NOMO-1 treated with DMSO at 0.1 percent for 48 hours (cell line): Measurements from ENCODE around the gene GINS1.
"Not testable (repeated sequence)": the region's sequence is repeated elsewhere in the genome, so short reads cannot be mapped to it uniquely, and the experiment has no call there.

Experiments
- DNase-seq: peaks from one replicate; lab custom pipeline; 2025; ENCODE audit not compliant: unreplicated experiment; lab: John Stamatoyannopoulos, UW

Gene GINS1

GRCh38 chr20:25473297-25473696 lies 65.8 kb downstream of the GINS1 start:
- DNase-seq, result not testable (repeated sequence)

DNA sequence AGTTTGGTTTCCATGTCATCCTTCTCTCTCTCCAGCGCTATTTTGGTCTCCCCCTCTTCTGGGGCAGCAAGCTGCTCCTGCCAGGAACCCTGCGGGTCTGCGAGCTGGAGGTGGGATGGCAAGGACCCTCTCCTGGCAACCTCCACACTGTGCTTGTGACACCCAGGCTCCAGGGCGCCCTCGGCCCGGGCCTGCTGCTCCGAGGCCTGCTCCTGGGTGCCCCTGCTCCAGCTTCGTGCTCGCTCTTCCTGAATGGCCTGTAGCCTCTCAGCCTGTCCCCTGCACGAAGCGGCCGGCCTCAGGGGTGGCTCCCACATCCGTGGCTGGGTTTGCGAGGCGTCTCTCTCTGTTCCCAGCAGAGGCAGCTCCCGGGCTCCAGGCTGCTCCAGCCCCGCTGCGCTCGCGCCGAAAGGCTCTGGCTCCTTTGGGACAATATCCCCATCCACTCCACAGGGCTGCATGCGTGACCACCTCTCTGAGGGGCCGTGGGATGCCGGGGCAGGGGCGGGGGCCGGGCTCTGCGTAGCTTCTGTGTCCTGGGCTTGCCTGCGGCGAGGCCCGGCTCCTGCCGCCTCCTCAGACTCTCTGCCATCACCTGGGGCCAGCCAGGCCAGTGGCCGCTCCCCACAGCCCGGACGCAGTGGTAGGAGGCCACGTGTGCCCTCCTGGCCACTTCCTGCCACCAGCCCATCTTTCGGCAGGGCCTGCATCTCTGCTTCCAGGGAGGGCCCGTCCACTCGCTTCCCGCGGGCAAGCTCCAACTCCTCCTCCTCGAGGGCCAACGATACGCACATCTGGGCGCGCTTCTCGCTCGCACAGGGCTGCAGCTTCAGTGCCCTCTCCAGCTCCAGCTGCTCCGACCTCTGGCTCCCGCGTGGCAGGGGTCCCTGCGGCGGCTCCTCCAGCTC lies 68.9 kb downstream of the GINS1 start:
- DNase-seq, result no peak

GRCh38 chr20:25477014-25477882 lies 69.8 kb downstream of the GINS1 start:
- DNase-seq, result no peak

DNA sequence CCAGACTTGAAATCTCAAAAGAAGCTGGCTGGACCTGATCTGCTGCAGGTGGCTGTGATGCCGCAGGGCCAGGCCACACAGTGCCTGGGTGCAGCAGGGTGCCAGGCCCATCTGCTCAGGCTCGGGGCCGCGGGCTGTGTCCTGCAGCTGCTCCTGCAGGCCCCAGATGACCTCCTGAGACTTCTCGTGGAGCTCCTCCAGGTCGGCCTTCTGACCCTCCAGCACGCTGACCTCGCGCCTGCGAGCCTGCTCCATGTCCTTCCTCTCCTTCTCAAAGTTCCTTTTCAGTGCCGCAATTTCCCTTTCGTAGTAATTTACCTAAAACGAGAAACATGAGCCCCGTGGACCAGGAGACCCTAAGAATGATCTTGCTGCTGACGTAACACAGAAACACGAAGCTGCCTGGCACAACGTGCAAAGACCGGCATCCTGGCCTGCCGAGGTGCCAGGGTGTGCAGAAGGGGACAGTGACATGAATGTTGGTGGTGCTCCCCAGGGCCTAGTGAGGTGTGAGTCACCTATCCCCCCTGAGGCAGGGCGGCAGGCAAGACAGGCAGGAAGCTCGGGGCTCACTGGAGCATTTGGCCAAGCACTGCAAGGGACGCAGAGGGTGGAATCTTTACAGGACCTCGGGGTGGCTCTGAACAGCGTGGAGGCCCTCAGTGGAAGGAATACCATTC lies 71.6 kb downstream of the GINS1 start:
- no peak for DNase-seq

- DNase-seq, result no peak
Observed at GRCh38 chr20:25479638-25480037, 72.2 kb downstream of the GINS1 start.

- DNase-seq, result no peak
Observed at GRCh38 chr20:25480156-25480555, 72.7 kb downstream of the GINS1 start.

DNA sequence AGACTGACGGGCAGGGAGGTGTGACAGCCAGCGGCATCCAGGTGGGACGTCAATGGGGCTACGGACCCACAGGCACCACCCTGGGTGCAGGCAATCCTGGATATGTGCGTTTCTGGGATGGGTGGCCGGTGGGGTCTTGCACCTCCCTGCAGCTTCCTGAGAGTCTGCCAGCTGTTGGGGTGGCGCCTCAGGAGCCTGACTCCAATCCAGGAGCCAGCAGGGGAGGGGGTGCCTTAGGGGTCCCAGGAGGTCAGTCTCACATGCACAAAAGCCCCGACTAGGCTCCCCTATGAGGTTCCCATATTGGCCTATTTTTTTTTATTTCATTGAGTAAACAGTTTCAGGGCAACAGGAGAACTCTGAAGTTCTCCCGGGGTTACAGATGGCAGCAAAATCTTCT lies 73.3 kb downstream of the GINS1 start:
- DNase-seq, result no peak

DNA sequence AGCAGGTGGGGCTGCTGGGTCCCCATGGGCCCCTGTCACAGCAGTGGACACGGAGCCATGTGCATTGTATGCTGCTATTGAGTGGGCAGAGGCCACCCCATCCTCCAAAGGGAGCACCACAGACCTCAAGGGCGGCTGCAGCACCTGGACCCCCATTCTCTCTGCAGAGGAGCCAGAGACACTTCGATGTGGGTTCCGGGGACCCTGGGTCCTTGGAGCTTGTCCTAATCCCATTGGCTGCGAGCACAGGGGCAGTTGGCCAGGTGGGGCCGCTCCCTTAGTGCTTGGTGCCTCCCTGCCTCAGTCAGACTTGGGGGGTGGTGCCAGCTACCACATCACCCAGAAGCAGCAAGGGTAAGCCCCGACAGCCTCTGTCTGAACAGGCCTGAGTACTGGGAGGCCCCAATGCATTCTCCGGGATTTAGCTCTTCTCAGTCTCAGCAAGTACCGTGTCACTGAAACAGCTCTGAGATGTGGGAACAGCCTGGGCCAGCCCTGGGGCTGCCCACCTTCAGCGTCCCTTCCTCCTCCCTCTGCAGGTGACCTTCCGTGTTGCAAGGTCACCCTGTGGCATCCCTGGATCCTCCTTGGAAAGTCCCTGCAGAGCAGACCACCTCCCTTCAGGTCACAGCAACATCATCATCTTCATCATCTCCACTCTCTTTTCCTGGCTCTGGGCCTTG lies 73.9 kb downstream of the GINS1 start:
- no peak for DNase-seq

DNA sequence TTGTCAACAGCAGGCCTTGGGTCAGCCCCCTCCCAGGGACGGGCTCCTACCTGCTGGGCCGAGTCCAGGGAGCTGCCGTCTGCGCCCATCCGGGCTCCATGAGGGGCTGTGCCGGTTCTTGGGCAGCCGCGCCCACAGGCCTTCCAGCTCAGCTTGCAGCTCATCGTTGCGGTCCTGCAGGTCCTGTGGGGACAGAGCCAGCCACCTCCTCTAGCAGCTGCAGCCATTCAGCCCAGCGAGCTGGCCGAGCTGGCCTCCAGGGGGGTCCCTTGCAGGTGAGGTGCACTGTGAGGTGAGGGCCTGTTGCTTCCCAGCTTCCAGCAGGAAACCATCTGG lies 74.4 kb downstream of the GINS1 start:
- no peak for DNase-seq

- no peak for DNase-seq
Observed at GRCh38 chr20:25483431-25484132, 76.1 kb downstream of the GINS1 start.

- DNase-seq, result no peak
Observed at GRCh38 chr20:25484224-25484846, 76.9 kb downstream of the GINS1 start.

DNA sequence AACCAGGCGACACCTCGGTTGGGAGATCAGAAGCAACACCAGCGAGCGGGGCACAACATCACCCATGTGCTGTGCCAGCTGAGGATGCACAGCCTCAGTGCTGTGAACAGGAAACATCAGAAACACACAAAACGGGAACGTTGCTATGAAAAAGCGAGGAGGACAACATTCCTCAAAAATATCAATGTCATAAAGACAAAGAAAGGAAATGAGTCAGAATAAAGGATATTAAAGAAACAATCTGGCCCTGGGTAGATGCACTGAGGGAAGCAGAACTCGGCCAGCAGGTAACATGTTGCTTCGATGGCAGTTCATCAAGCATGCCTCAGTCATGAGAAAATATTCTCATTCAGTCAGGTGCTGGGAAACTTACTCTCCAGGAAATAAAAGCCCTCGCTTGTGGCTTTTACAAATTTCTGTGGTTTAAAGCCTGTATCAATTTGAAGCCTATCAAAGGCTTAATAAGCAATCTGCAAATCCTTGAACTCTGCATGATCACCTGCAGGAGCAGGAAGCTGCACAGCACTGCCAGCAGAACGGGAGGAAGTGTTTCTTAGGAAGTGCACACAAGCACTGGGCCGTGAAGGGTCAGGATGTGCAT lies 77.5 kb downstream of the GINS1 start:
- DNase-seq, result no peak

DNA sequence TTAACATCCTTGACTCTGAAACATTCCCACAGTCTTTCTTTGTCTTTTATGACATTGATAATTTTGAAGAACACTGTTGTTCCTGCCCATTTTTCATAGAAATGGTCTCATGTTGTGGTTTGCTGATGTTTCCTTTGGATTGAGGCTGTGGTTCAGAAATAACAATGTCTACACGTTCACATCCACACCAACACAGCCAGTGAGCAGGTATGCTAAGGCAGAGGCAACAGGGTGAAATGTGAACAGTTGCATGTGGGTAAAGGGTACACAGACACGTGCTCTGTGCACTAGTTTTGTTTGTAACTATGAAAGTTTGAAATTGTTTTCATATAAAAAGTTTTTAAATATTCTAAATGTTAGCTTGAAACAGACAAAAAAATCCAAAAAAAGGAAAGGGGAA lies 78.4 kb downstream of the GINS1 start:
- no peak for DNase-seq

DNA sequence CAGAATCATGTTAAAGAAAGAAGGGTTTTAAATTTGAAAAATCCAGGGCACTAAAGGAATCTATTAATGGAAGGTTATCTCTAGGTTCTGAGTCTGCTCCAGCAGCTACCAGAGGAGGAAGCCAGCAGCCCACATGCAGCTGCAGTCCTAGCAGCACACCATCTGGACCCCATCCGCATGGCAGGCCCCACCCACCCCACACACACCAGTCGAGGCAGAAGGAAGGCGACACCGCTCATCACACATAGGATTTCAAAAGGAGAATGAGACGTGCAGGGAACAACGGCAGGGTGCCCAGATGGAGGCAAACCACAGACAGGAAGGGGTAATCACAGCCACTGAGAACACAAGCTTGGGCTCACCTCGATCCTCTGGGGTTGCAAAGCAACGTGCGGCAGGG lies 78.9 kb downstream of the GINS1 start:
- DNase-seq, result no peak

DNA sequence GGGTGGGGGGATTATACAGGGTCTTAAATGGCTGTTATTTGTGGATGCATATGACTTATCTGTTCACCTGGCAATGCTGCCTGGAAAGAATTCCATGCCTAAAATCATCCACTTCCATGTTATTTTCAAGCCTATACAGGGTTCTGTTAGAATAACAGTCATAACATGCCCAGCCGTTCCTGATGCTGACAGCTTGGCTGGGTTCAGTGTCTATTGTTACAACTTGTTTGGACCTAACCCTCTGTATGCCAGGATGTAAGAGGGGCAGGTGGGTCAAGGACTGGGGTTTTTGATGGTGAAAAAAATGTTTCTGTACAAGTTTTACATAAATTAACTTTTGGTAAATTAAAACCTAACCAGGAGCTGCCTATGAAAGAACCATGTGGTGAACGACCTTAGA lies 79.8 kb downstream of the GINS1 start:
- no peak for DNase-seq

DNA sequence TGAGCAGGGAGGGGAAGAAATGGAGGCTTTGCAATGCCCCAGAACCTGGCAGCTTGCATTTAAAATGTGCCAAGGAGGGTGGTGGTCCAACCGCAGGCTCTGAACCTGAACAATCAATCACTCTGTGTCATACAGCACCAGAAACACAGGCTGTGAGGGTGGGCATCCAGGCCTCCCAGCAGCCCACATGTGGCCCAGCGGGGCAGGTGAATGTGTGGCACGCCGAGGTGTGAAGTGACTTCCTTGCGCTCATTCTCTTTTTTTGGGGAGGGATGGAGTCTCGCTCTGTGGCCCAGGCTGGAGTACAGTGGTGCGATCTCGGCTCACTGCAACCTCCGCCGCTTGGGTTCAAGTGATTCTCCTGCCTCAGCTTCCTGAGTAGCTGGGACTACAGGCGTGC lies 80.5 kb downstream of the GINS1 start:
- no peak for DNase-seq

DNA sequence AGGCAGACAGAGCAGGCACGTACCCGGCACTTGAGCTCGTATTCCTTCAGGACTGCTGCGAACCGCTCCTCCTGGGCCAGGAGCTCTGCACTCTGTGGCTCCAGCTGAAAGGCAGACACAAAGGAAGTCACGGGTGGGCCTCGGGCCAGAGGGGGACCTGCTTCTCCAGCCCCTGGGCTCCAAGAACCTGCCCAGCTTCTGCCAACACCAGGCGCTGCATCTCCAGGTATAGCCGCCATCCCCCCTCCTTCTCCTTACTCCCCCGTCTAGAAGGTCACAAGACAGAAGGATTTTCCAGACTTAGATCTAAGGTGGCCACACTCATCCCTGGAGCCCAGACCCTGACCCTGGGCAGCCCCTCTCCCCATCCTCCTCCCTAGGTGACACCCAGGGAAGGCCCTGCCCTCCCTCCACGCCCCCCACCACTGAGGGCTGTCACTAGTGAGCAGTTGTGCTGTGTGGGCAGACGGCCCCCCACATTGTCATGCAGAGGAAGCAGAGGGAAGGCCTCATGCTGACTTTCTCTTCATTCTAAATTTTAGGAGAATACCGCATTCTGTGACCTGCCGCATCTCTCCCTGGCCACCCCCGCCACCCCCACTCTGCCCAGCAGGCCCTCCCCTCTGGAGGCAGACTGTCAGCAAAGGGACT lies 81.9 kb downstream of the GINS1 start:
- no peak for DNase-seq

DNA sequence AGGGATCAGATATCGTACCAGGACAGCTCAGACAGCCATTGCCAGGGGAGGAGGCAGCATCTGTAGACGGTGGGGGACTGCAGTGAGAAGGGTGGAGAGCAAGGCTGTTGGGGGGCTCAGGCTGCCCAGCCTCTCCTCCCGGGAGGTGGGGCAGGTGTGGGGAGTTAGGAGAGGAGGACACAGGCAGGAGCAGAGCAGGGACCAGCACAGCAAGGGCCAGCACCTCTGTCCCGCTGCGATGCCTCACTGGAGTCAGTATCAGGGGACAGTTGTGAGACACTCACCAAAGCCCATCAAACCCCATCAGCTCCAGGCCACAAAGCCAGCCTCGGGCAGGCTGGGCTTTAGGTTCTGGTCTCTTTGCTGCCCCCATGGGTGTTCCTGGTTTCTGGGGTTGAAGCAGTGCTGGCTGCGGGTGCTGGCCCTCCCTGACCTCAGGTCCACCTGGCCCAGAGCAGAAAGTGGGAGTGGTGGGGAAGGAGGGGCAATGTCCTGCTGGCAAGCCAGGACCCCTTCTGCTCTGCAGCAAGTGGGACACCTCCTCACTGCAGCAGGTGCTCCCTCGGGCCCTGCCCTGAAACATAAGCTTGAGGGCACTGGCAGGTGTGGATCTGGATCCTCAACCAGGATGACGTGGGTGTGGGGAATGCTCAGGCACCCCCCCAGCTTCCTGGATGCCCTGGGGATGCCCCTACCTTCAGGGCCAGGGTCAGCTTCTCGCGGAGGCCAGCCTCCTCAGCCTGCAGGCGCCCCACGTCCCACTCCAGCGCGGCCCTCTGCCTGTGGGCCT lies 83.4 kb downstream of the GINS1 start:
- DNase-seq, result no peak
